Measurements from ENCODE around the gene ZNF611. TPM values are rescaled to one million over a fixed set of nuclear protein-coding genes. Genes with fewer than 3 reads are reported as not detected.
"Not testable (repeated sequence)": the region's sequence is repeated elsewhere in the genome, so short reads cannot be mapped to it uniquely, and the experiment has no call there.

Gene ZNF611
- total RNA-seq, 1 donor from 2014 or later: 21.1 TPM

GRCh38 chr19:52679598-52679997, 55.2 kb downstream of the ZNF611 start:
- TF ChIP-seq CTCF (IDR thresholded peaks at IDR 0.05; ENCODE audit: insufficient read depth, low read depth, low read length): no peak
- TF ChIP-seq EZH2 (IDR thresholded peaks at IDR 0.05; ENCODE audit: insufficient read depth, low read length): no peak
- H3K4me1 Mint-ChIP-seq (ENCODE audit: low read depth, unreplicated experiment): peaks cover 2% of the 10 kb centered on the region
- Histone ChIP-seq H3K27me3 (ENCODE audit: insufficient read depth, low read length) (no peaks in the 10 kb centered on the region), H3K9ac (ENCODE audit: low read length) (no peak overlapping the region), H4K20me1 (ENCODE audit: insufficient read depth, low read length) (no peaks in the 10 kb centered on the region), H3K4me1 (ENCODE audit: insufficient read depth, low read length) (no peaks in the 10 kb centered on the region), H3K4me2 (ENCODE audit: low read length) (no peak overlapping the region), H3K9me3 (ENCODE audit: insufficient read depth, low read depth, low read length) (no peaks in the 10 kb centered on the region), H3K79me2 (ENCODE audit: insufficient read depth, low read length) (peaks cover 65% of the 10 kb centered on the region), H3K27ac (ENCODE audit: low read depth, low read length) (no peak overlapping the region), H3K4me3 (ENCODE audit: insufficient read depth, low read depth, low read length) (no peak overlapping the region), H2AFZ (ENCODE audit: low read depth, low read length) (no peak overlapping the region), H3K36me3 (ENCODE audit: insufficient read depth, low read length) (no peaks in the 10 kb centered on the region)
- peaks cover 9% of the 10 kb centered on the region for H3K9me3 Mint-ChIP-seq (ENCODE audit: unreplicated experiment)
- H3K27me3 Mint-ChIP-seq (ENCODE audit: low read depth, unreplicated experiment): no peaks in the 10 kb centered on the region
- FAIRE-seq: no peak
- no peak overlapping the region for H3K4me3 Mint-ChIP-seq (ENCODE audit: unreplicated experiment)
- no peak for DNase-seq (ENCODE audit: low read depth)
- no peak overlapping the region for H3K27ac Mint-ChIP-seq (ENCODE audit: unreplicated experiment)
- H3K36me3 Mint-ChIP-seq (ENCODE audit: low read depth, unreplicated experiment): peaks cover 17% of the 10 kb centered on the region

GRCh38 chr19:52675239-52675638, 59.6 kb downstream of the ZNF611 start:
- not testable (repeated sequence) for DNase-seq (ENCODE audit: low read depth); H3K4me3 ChIP-seq (ENCODE audit: insufficient read depth, low read depth, low read length); H3K27me3 Mint-ChIP-seq (ENCODE audit: low read depth, unreplicated experiment); H4K20me1 ChIP-seq (ENCODE audit: insufficient read depth, low read length); FAIRE-seq; H3K9me3 ChIP-seq (ENCODE audit: insufficient read depth, low read depth, low read length); H3K4me2 ChIP-seq (ENCODE audit: low read length); H3K36me3 ChIP-seq (ENCODE audit: insufficient read depth, low read length); H3K27ac ChIP-seq (ENCODE audit: low read depth, low read length); H3K4me1 ChIP-seq (ENCODE audit: insufficient read depth, low read length); H3K9ac ChIP-seq (ENCODE audit: low read length); H3K4me3 Mint-ChIP-seq (ENCODE audit: unreplicated experiment); H2AFZ ChIP-seq (ENCODE audit: low read depth, low read length); H3K27ac Mint-ChIP-seq (ENCODE audit: unreplicated experiment); H3K27me3 ChIP-seq (ENCODE audit: insufficient read depth, low read length)
- Mint-ChIP-seq H3K36me3 (ENCODE audit: low read depth, unreplicated experiment) (peaks cover 14% of the 10 kb centered on the region), H3K4me1 (ENCODE audit: low read depth, unreplicated experiment) (peaks cover 11% of the 10 kb centered on the region), H3K9me3 (ENCODE audit: unreplicated experiment) (peaks cover 11% of the 10 kb centered on the region)
- peaks cover 75% of the 10 kb centered on the region for H3K79me2 ChIP-seq (ENCODE audit: insufficient read depth, low read length)

GRCh38 chr19:52673014-52673413, 61.8 kb downstream of the ZNF611 start:
- Histone ChIP-seq H3K36me3 (ENCODE audit: insufficient read depth, low read length) (no peaks in the 10 kb centered on the region), H3K27ac (ENCODE audit: low read depth, low read length) (no peak overlapping the region), H2AFZ (ENCODE audit: low read depth, low read length) (no peak overlapping the region), H3K4me1 (ENCODE audit: insufficient read depth, low read length) (no peaks in the 10 kb centered on the region), H3K79me2 (ENCODE audit: insufficient read depth, low read length) (peaks cover 60% of the 10 kb centered on the region), H4K20me1 (ENCODE audit: insufficient read depth, low read length) (peaks cover 13% of the 10 kb centered on the region), H3K27me3 (ENCODE audit: insufficient read depth, low read length) (no peaks in the 10 kb centered on the region), H3K4me3 (ENCODE audit: insufficient read depth, low read depth, low read length) (no peak overlapping the region), H3K4me2 (ENCODE audit: low read length) (no peak overlapping the region), H3K9me3 (ENCODE audit: insufficient read depth, low read depth, low read length) (no peaks in the 10 kb centered on the region), H3K9ac (ENCODE audit: low read length) (no peak overlapping the region)
- no peak overlapping the region for H3K4me3 Mint-ChIP-seq (ENCODE audit: unreplicated experiment)
- peaks cover 20% of the 10 kb centered on the region for H3K36me3 Mint-ChIP-seq (ENCODE audit: low read depth, unreplicated experiment)
- H3K4me1 Mint-ChIP-seq (ENCODE audit: low read depth, unreplicated experiment): peaks cover 10% of the 10 kb centered on the region
- DNase-seq (ENCODE audit: low read depth): no peak
- no peaks in the 10 kb centered on the region for H3K27me3 Mint-ChIP-seq (ENCODE audit: low read depth, unreplicated experiment)
- TF ChIP-seq EZH2 (IDR thresholded peaks at IDR 0.05; ENCODE audit: insufficient read depth, low read length) (no peak), CTCF (IDR thresholded peaks at IDR 0.05; ENCODE audit: insufficient read depth, low read depth, low read length) (no peak)
- FAIRE-seq: no peak
- no peak overlapping the region for H3K27ac Mint-ChIP-seq (ENCODE audit: unreplicated experiment)
- peaks cover 8% of the 10 kb centered on the region for H3K9me3 Mint-ChIP-seq (ENCODE audit: unreplicated experiment)
